ENCODE results near the gene KCNMA1.

Gene KCNMA1

DNA sequence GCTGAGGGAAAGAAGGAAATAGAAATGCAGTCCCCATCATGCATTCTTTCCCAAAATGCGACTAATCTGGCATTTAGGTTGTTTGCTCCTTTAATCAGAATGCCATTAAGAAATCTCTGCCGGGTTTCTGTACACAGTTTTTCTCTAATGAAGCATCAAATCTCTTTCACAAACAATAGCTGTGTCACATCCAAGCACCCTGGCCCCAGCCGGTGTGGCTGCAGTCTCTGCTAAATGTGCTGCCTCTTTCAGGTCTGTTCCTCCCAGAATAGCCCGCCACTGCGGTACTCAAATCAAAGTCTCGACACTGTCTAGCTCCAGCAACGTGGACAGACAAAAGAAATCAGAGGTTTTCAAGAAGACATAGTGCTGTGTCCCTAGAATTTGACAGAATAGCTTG lies 343.8 kb downstream of the KCNMA1 start:
- Histone ChIP-seq H4K91ac (ENCODE audit: low read depth, low read length, poor library complexity) (no peak overlapping the region), H3K9ac (ENCODE audit: low read depth, low read length, poor library complexity) (no peak overlapping the region), H3K4me3 (ENCODE audit: low read length in 2 of 2) (no peak overlapping the region), H3K27me3 (ENCODE audit: control insufficient read depth in 3 of 3, insufficient read depth in 3 of 3, low read depth in 1 of 3, low read length in 3 of 3) (no peaks in the 10 kb centered on the region), H3K36me3 (replicated peaks in 1 of 2; ENCODE audit: control insufficient read depth in 2 of 2, insufficient read depth in 2 of 2, low read length in 2 of 2) (no peaks in the 10 kb centered on the region), H4K8ac (ENCODE audit: low read depth, low read length) (no peak overlapping the region), H3K79me1 (ENCODE audit: low read depth, low read length) (no peaks in the 10 kb centered on the region), H3K9me3 (replicated peaks in 1 of 2; ENCODE audit: control insufficient read depth in 2 of 2, insufficient read depth in 1 of 2, low read depth in 1 of 2, low read length in 2 of 2) (no peaks in the 10 kb centered on the region), H2BK12ac (ENCODE audit: low read length) (no peak overlapping the region), H3K4me2 (ENCODE audit: insufficient read depth, low read length, poor library complexity, severe bottlenecking) (no peak overlapping the region), H2BK5ac (ENCODE audit: low read length) (no peak overlapping the region), H2AFZ (ENCODE audit: low read length) (no peak overlapping the region), H2BK120ac (ENCODE audit: low read depth, low read length) (no peak overlapping the region), H3K4me1 (ENCODE audit: control insufficient read depth in 2 of 2, insufficient read depth in 1 of 2, low read depth in 1 of 2, low read length in 2 of 2) (peaks cover 0 to 21% of the 10 kb centered on the region in 2 donors), H3K18ac (ENCODE audit: low read length) (no peak overlapping the region), H2BK15ac (ENCODE audit: low read length) (no peak overlapping the region), H3K14ac (ENCODE audit: low read length) (no peak overlapping the region), H3K4ac (ENCODE audit: low read length) (no peak overlapping the region), H3K27ac (replicated peaks; ENCODE audit: low read length) (no peak overlapping the region), H2AK5ac (ENCODE audit: low read depth, low read length) (no peak overlapping the region), H3K23ac (ENCODE audit: low read depth, low read length, poor library complexity) (no peak overlapping the region)
- WGBS, 2 donors (ENCODE audit: extremely low coverage in 2 of 2, insufficient read length in 2 of 2, insufficient replicate concordance in 1 of 2), result no CpG with 5 or more reads among the region's 7 CpGs
- DNase-seq (ENCODE audit: low spot score), result no peak

- no peaks in the 10 kb centered on the region for H3K36me3 ChIP-seq (replicated peaks in 1 of 2; ENCODE audit: control insufficient read depth in 2 of 2, insufficient read depth in 2 of 2, low read length in 2 of 2)
- no peaks in the 10 kb centered on the region for H3K79me1 ChIP-seq (ENCODE audit: low read depth, low read length)
- H2BK120ac ChIP-seq (ENCODE audit: low read depth, low read length), result no peak overlapping the region
- DNase-seq (ENCODE audit: low spot score), result no peak
- no peak overlapping the region for H2BK5ac ChIP-seq (ENCODE audit: low read length)
- peaks cover 0 to 21% of the 10 kb centered on the region in 2 donors for H3K4me1 ChIP-seq (ENCODE audit: control insufficient read depth in 2 of 2, insufficient read depth in 1 of 2, low read depth in 1 of 2, low read length in 2 of 2)
- H3K4ac ChIP-seq (ENCODE audit: low read length), result no peak overlapping the region
- H3K4me3 ChIP-seq (ENCODE audit: low read length in 2 of 2), result no peak overlapping the region
- no peak overlapping the region for H2BK12ac ChIP-seq (ENCODE audit: low read length)
- H3K4me2 ChIP-seq (ENCODE audit: insufficient read depth, low read length, poor library complexity, severe bottlenecking), result no peak overlapping the region
- H3K27ac ChIP-seq (replicated peaks; ENCODE audit: low read length), result no peak overlapping the region
- no peak overlapping the region for H3K9ac ChIP-seq (ENCODE audit: low read depth, low read length, poor library complexity)
- H3K9me3 ChIP-seq (replicated peaks in 1 of 2; ENCODE audit: control insufficient read depth in 2 of 2, insufficient read depth in 1 of 2, low read depth in 1 of 2, low read length in 2 of 2), result no peaks in the 10 kb centered on the region
- H3K23ac ChIP-seq (ENCODE audit: low read depth, low read length, poor library complexity), result no peak overlapping the region
- no peak overlapping the region for H3K14ac ChIP-seq (ENCODE audit: low read length)
- H2AK5ac ChIP-seq (ENCODE audit: low read depth, low read length), result no peak overlapping the region
- H4K91ac ChIP-seq (ENCODE audit: low read depth, low read length, poor library complexity), result no peak overlapping the region
- no peak overlapping the region for H2BK15ac ChIP-seq (ENCODE audit: low read length)
- no peak overlapping the region for H4K8ac ChIP-seq (ENCODE audit: low read depth, low read length)
- H3K27me3 ChIP-seq (ENCODE audit: control insufficient read depth in 3 of 3, insufficient read depth in 3 of 3, low read depth in 1 of 3, low read length in 3 of 3), result no peaks in the 10 kb centered on the region
- no peak overlapping the region for H3K18ac ChIP-seq (ENCODE audit: low read length)
- no peak overlapping the region for H2AFZ ChIP-seq (ENCODE audit: low read length)
- WGBS, 2 donors (ENCODE audit: extremely low coverage in 2 of 2, insufficient read length in 2 of 2, insufficient replicate concordance in 1 of 2), result no CpG with 5 or more reads among the region's 2 CpGs
These were observed 344.3 kb downstream of the KCNMA1 start for GRCh38 chr10:77293347-77293746.

- H2AK5ac ChIP-seq (ENCODE audit: low read depth, low read length), result no peak overlapping the region
- H3K18ac ChIP-seq (ENCODE audit: low read length), result peak overlapping the region; percentile 11
- H3K9ac ChIP-seq (ENCODE audit: low read depth, low read length, poor library complexity), result no peak overlapping the region
- no peak overlapping the region for H4K8ac ChIP-seq (ENCODE audit: low read depth, low read length)
- H3K27me3 ChIP-seq (ENCODE audit: control insufficient read depth in 3 of 3, insufficient read depth in 3 of 3, low read depth in 1 of 3, low read length in 3 of 3), result no peaks in the 10 kb centered on the region
- no peak overlapping the region for H2BK12ac ChIP-seq (ENCODE audit: low read length)
- no peak overlapping the region for H4K91ac ChIP-seq (ENCODE audit: low read depth, low read length, poor library complexity)
- no peak for DNase-seq (ENCODE audit: low spot score)
- peaks cover 0 to 30% of the 10 kb centered on the region in 2 donors for H3K4me1 ChIP-seq (ENCODE audit: control insufficient read depth in 2 of 2, insufficient read depth in 1 of 2, low read depth in 1 of 2, low read length in 2 of 2)
- H3K36me3 ChIP-seq (replicated peaks in 1 of 2; ENCODE audit: control insufficient read depth in 2 of 2, insufficient read depth in 2 of 2, low read length in 2 of 2), result no peaks in the 10 kb centered on the region
- H2BK120ac ChIP-seq (ENCODE audit: low read depth, low read length), result no peak overlapping the region
- H3K14ac ChIP-seq (ENCODE audit: low read length), result no peak overlapping the region
- H3K4me2 ChIP-seq (ENCODE audit: insufficient read depth, low read length, poor library complexity, severe bottlenecking), result no peak overlapping the region
- H3K4me3 ChIP-seq (ENCODE audit: low read length in 2 of 2), result no peak overlapping the region
- H3K4ac ChIP-seq (ENCODE audit: low read length), result no peak overlapping the region
- no peak overlapping the region for H3K27ac ChIP-seq (replicated peaks; ENCODE audit: low read length)
- no CpG with 5 or more reads among the region's 10 CpGs for WGBS, 2 donors (ENCODE audit: extremely low coverage in 2 of 2, insufficient read length in 2 of 2, insufficient replicate concordance in 1 of 2)
- H3K9me3 ChIP-seq (replicated peaks in 1 of 2; ENCODE audit: control insufficient read depth in 2 of 2, insufficient read depth in 1 of 2, low read depth in 1 of 2, low read length in 2 of 2), result no peaks in the 10 kb centered on the region
- H2BK15ac ChIP-seq (ENCODE audit: low read length), result peak overlapping the region; percentile 20
- no peaks in the 10 kb centered on the region for H3K79me1 ChIP-seq (ENCODE audit: low read depth, low read length)
- no peak overlapping the region for H2BK5ac ChIP-seq (ENCODE audit: low read length)
- no peak overlapping the region for H2AFZ ChIP-seq (ENCODE audit: low read length)
- H3K23ac ChIP-seq (ENCODE audit: low read depth, low read length, poor library complexity), result no peak overlapping the region
These were observed 345.8 kb downstream of the KCNMA1 start for GRCh38 chr10:77291596-77292505.

DNA sequence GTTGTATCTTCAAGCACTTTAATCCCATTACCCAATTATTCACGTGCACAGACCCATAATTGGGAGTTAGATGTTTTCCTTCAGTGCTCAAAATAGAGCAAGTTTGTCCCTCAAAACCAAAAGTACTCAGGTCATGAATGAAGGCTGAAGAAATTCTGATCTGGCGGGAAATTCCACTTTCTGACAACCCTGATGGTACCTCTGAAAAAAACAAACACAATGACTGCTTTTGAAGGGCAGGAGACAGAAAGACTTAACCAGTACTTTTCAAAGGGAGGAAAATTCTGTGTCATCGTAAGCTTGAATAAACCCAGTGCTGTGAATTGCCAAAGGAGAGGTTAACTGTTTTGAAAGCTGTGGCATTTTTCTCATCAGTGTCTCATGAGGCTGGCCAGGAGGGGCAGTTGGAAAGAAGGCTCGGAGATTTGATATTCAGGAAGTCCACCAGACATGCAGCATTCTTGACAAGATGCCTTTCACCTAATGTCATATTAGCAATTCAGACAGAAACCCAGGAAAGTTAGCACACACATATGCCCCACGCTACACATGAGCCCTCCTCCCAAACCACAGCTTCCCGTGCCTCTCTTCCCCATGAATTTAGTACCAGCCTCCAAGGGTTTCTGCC lies 347.0 kb downstream of the KCNMA1 start:
- peaks cover 0 to 31% of the 10 kb centered on the region in 2 donors for H3K4me1 ChIP-seq (ENCODE audit: control insufficient read depth in 2 of 2, insufficient read depth in 1 of 2, low read depth in 1 of 2, low read length in 2 of 2)
- H2BK5ac ChIP-seq (ENCODE audit: low read length), result no peak overlapping the region
- H4K8ac ChIP-seq (ENCODE audit: low read depth, low read length), result no peak overlapping the region
- no peak overlapping the region for H3K18ac ChIP-seq (ENCODE audit: low read length)
- no peak overlapping the region for H3K27ac ChIP-seq (replicated peaks; ENCODE audit: low read length)
- no peak overlapping the region for H2BK12ac ChIP-seq (ENCODE audit: low read length)
- H3K36me3 ChIP-seq (replicated peaks in 1 of 2; ENCODE audit: control insufficient read depth in 2 of 2, insufficient read depth in 2 of 2, low read length in 2 of 2), result no peaks in the 10 kb centered on the region
- no CpG with 5 or more reads among the region's 6 CpGs for WGBS, 2 donors (ENCODE audit: extremely low coverage in 2 of 2, insufficient read length in 2 of 2, insufficient replicate concordance in 1 of 2)
- DNase-seq (ENCODE audit: low spot score), result no peak
- no peak overlapping the region for H2AFZ ChIP-seq (ENCODE audit: low read length)
- no peak overlapping the region for H3K4ac ChIP-seq (ENCODE audit: low read length)
- no peak overlapping the region for H4K91ac ChIP-seq (ENCODE audit: low read depth, low read length, poor library complexity)
- H3K79me1 ChIP-seq (ENCODE audit: low read depth, low read length), result no peaks in the 10 kb centered on the region
- no peak overlapping the region for H3K9ac ChIP-seq (ENCODE audit: low read depth, low read length, poor library complexity)
- no peak overlapping the region for H2BK15ac ChIP-seq (ENCODE audit: low read length)
- no peaks in the 10 kb centered on the region for H3K9me3 ChIP-seq (replicated peaks in 1 of 2; ENCODE audit: control insufficient read depth in 2 of 2, insufficient read depth in 1 of 2, low read depth in 1 of 2, low read length in 2 of 2)
- H2BK120ac ChIP-seq (ENCODE audit: low read depth, low read length), result no peak overlapping the region
- no peak overlapping the region for H2AK5ac ChIP-seq (ENCODE audit: low read depth, low read length)
- H3K4me2 ChIP-seq (ENCODE audit: insufficient read depth, low read length, poor library complexity, severe bottlenecking), result no peak overlapping the region
- no peak overlapping the region for H3K4me3 ChIP-seq (ENCODE audit: low read length in 2 of 2)
- no peak overlapping the region for H3K14ac ChIP-seq (ENCODE audit: low read length)
- H3K23ac ChIP-seq (ENCODE audit: low read depth, low read length, poor library complexity), result no peak overlapping the region
- H3K27me3 ChIP-seq (ENCODE audit: control insufficient read depth in 3 of 3, insufficient read depth in 3 of 3, low read depth in 1 of 3, low read length in 3 of 3), result no peaks in the 10 kb centered on the region

Measured in neuronal stem cell (in vitro differentiated cells).